Neural cell (in vitro differentiated cells): ENCODE data around the gene EFS. TPM values are rescaled to one million over a fixed set of nuclear protein-coding genes. Genes with fewer than 3 reads are reported as not detected.

ENCODE experiments used
- H2AFZ ChIP-seq: fragments of 200-600, 300-800 bp; sonication (generic), shearing (Covaris generic); 2 replicates; pipeline ENCODE4 v1.6.0; 2014; ENCODE audit warnings: low read depth, mild to moderate bottlenecking, antibody characterized with exemption, low read length, moderate library complexity
- H3F3A ChIP-seq: fragments of 200-600 bp; shearing (Covaris generic); 2 replicates; pipeline ENCODE4 v1.6.1; 2016; ENCODE audit warnings: mild to moderate bottlenecking, moderate library complexity, mixed read lengths, antibody characterized with exemption, low read length; ENCODE audit not compliant: insufficient read depth, poor library complexity, severe bottlenecking
- H3K27ac ChIP-seq: fragments of 200-600, 300-800 bp; sonication (generic), shearing (Covaris generic); 2 replicates; pipeline ENCODE4 v1.5.1; 2014; ENCODE audit warnings: mild to moderate bottlenecking, low read length, moderate library complexity
- H3K27me3 ChIP-seq: fragments of 300-800, 200-600 bp; sonication (generic), shearing (Covaris generic); 2 replicates; pipeline ENCODE4 v1.6.0; 2014; ENCODE audit warnings: mild to moderate bottlenecking, low read depth, low read length, moderate library complexity; ENCODE audit not compliant: insufficient read depth
- H3K36me3 ChIP-seq: fragments of 300-800, 200-600 bp; sonication (generic), shearing (Covaris generic); 2 replicates; pipeline ENCODE4 v1.5.1; 2014; ENCODE audit warnings: mild to moderate bottlenecking, antibody characterized with exemption, low read length, moderate library complexity; ENCODE audit not compliant: insufficient read depth
- H3K4me2 ChIP-seq: fragments of 300-800, 200-600 bp; sonication (generic), shearing (Covaris generic); 2 replicates; pipeline ENCODE4 v1.6.0; 2014; ENCODE audit warnings: mild to moderate bottlenecking, low read length
- H3K4me3 ChIP-seq: fragments of 300-800, 200-600 bp; sonication (generic), shearing (Covaris generic); 2 replicates; pipeline ENCODE4 v1.5.1; 2014; ENCODE audit warnings: mild to moderate bottlenecking, low read length, moderate library complexity
- H3K79me2 ChIP-seq: fragments of 200-600 bp; shearing (Covaris generic); replicated peaks from 2 replicates; pipeline ENCODE4 v1.6.0; 2014; ENCODE audit warnings: mild to moderate bottlenecking, low read length, moderate library complexity; ENCODE audit not compliant: insufficient read depth
- H3K9ac ChIP-seq: fragments of 300-800, 200-600 bp; sonication (generic), shearing (Covaris generic); 2 replicates; pipeline ENCODE4 v1.6.1; 2016; ENCODE audit warnings: mild to moderate bottlenecking, low read length, mixed read lengths
- H3K9me2 ChIP-seq: fragments of 200-600 bp; shearing (Covaris generic); 2 replicates; pipeline ENCODE4 v1.6.1; 2016; ENCODE audit warnings: mild to moderate bottlenecking, low read length, mixed read lengths; ENCODE audit not compliant: insufficient read depth
- H3K9me3 ChIP-seq: fragments of 200-600, 300-800 bp; sonication (generic), shearing (Covaris generic); 2 replicates; pipeline ENCODE4 v1.6.1; 2016; ENCODE audit warnings: mild to moderate bottlenecking, mixed run types, low read length, moderate library complexity, mixed read lengths
- H4K20me1 ChIP-seq: fragments of 200-600 bp; shearing (Covaris generic); 2 replicates; pipeline ENCODE4 v1.6.1; 2016; ENCODE audit warnings: mild to moderate bottlenecking, mixed run types; ENCODE audit not compliant: insufficient read depth
- EP300 ChIP-seq: fragments of 450-650 bp; conservative IDR thresholded peaks from 2 replicates; pipeline ENCODE4 v1.6.1; 2014; ENCODE audit warnings: antibody characterized with exemption, mild to moderate bottlenecking, moderate library complexity; ENCODE audit not compliant: poor library complexity, severe bottlenecking
- EZH2 ChIP-seq: fragments of 200-600, 300-800 bp; shearing (Covaris generic), sonication (generic); IDR thresholded peaks from 2 replicates; pipeline ENCODE4 v1.6.1; 2014; ENCODE audit warnings: antibody characterized with exemption, low read length, borderline replicate concordance, mild to moderate bottlenecking; ENCODE audit not compliant: insufficient read depth, poor library complexity, severe bottlenecking
- MXI1 ChIP-seq: fragments of 450-650 bp; conservative IDR thresholded peaks from 2 replicates; pipeline ENCODE4 v1.6.1; 2014; ENCODE audit warnings: antibody characterized with exemption, mild to moderate bottlenecking; ENCODE audit not compliant: poor library complexity, severe bottlenecking
- POLR2AphosphoS5 ChIP-seq: IDR thresholded peaks from 2 replicates; pipeline ENCODE4 v1.6.1; 2012
- RAD21 ChIP-seq: fragments of 450-650 bp; conservative IDR thresholded peaks from 2 replicates; pipeline ENCODE4 v1.6.1; 2014; ENCODE audit warnings: antibody characterized with exemption, mild to moderate bottlenecking, moderate library complexity
- SMC3 ChIP-seq: fragments of 450-650 bp; conservative IDR thresholded peaks from 2 replicates; pipeline ENCODE4 v1.6.1; 2014; ENCODE audit warnings: antibody characterized with exemption, mild to moderate bottlenecking, moderate library complexity; ENCODE audit not compliant: poor library complexity
- TAF1 ChIP-seq: IDR thresholded peaks from 2 replicates; pipeline ENCODE4 v1.6.1; 2012; ENCODE audit warnings: low read depth
- polyA plus RNA-seq: library from polyadenylated mRNA; depleted of rRNA; stranded (reverse); fragments of >200 nt; gene quantifications from 2 replicates; pipeline ENCODE4 v1.2.3, GENCODE V29; 2014
- TF ChIP-seq, protein P1 (sequence below): IDR thresholded peaks from 2 replicates; pipeline ENCODE4 v1.6.1; 2012; ENCODE audit warnings: borderline replicate concordance
- TF ChIP-seq, protein P2 (sequence below): fragments of 450-650 bp; IDR thresholded peaks from 2 replicates; pipeline ENCODE4 v1.5.1; 2014; ENCODE audit warnings: antibody characterized with exemption, mild to moderate bottlenecking, moderate library complexity; ENCODE audit not compliant: poor library complexity, severe bottlenecking

EFS gene
- polyA plus RNA-seq, 1 donor from 2014 or later: 0.48 TPM

DNA sequence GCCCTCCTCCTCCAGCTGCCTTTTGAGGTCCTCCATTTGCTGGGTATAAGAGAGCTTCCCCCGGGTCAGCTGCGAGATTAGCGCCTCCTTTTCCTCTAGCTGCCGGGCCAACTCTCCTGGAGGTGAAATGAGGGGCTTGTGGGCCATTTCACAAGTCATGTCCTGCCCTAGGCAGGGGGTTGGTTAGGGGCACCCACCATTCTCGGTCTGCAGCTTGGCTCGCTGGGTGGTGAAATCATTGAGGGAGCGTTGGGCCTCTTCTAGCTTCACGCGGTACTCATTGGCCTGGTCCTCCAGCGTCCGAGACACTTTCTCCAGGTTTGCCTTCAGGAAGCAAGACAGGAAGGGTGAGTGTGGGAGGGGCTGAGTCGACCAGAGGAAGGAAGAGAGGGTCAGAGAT is 24.4 kb upstream of the EFS start:
- Histone ChIP-seq H3K9me3 (no peaks in the 10 kb centered on the region), H3K4me2 (no peak overlapping the region), H2AFZ (no peak overlapping the region)

DNA sequence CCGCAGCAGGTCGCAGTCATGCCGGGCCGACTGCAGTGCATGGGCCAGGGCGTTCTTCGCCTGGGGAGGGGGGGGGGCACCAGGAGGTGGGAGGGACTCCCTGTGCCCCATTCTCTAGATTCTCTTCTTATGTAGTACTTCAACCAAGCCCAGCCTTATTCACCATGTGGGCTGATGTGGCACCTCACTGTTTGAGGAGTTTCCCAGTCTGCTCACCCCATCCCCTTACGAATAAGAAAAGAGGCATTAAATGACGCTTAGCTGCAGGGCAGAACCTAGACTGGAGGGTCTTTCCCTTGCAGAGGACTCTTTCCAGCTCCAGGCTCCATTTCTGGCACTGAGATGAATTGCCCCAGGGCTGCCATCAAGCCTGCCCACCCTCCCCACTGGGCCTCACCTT is 24.0 kb upstream of the EFS start:
- Histone ChIP-seq H3F3A (no peaks in the 10 kb centered on the region), H3K36me3 (no peaks in the 10 kb centered on the region), H3K9me3 (no peaks in the 10 kb centered on the region), H3K9me2 (no peaks in the 10 kb centered on the region), H3K4me2 (no peak overlapping the region), H3K9ac (no peak overlapping the region), H3K27me3 (no peaks in the 10 kb centered on the region), H2AFZ (no peak overlapping the region), H4K20me1 (no peaks in the 10 kb centered on the region), H3K4me3 (no peak overlapping the region), H3K27ac (no peak overlapping the region), H3K79me2 (no peaks in the 10 kb centered on the region)
- TF ChIP-seq MXI1: no peak
- no peak for TF ChIP-seq RAD21
- TF ChIP-seq, protein P1, sequence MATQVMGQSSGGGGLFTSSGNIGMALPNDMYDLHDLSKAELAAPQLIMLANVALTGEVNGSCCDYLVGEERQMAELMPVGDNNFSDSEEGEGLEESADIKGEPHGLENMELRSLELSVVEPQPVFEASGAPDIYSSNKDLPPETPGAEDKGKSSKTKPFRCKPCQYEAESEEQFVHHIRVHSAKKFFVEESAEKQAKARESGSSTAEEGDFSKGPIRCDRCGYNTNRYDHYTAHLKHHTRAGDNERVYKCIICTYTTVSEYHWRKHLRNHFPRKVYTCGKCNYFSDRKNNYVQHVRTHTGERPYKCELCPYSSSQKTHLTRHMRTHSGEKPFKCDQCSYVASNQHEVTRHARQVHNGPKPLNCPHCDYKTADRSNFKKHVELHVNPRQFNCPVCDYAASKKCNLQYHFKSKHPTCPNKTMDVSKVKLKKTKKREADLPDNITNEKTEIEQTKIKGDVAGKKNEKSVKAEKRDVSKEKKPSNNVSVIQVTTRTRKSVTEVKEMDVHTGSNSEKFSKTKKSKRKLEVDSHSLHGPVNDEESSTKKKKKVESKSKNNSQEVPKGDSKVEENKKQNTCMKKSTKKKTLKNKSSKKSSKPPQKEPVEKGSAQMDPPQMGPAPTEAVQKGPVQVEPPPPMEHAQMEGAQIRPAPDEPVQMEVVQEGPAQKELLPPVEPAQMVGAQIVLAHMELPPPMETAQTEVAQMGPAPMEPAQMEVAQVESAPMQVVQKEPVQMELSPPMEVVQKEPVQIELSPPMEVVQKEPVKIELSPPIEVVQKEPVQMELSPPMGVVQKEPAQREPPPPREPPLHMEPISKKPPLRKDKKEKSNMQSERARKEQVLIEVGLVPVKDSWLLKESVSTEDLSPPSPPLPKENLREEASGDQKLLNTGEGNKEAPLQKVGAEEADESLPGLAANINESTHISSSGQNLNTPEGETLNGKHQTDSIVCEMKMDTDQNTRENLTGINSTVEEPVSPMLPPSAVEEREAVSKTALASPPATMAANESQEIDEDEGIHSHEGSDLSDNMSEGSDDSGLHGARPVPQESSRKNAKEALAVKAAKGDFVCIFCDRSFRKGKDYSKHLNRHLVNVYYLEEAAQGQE: no peak
- TF ChIP-seq SMC3: no peak
- no peak for TF ChIP-seq EP300

More for the DNA sequence above, 24.4 kb upstream of the EFS start:
- TF ChIP-seq RAD21 (no peak), EZH2 (no peak), TAF1 (no peak), SMC3 (no peak), MXI1 (no peak), EP300 (no peak)
- Histone ChIP-seq H3F3A (no peaks in the 10 kb centered on the region), H3K36me3 (no peaks in the 10 kb centered on the region), H3K9ac (no peak overlapping the region), H3K4me3 (no peak overlapping the region), H3K79me2 (no peaks in the 10 kb centered on the region), H3K27me3 (no peaks in the 10 kb centered on the region), H3K9me2 (no peaks in the 10 kb centered on the region), H3K27ac (no peak overlapping the region), H4K20me1 (no peaks in the 10 kb centered on the region)

DNA sequence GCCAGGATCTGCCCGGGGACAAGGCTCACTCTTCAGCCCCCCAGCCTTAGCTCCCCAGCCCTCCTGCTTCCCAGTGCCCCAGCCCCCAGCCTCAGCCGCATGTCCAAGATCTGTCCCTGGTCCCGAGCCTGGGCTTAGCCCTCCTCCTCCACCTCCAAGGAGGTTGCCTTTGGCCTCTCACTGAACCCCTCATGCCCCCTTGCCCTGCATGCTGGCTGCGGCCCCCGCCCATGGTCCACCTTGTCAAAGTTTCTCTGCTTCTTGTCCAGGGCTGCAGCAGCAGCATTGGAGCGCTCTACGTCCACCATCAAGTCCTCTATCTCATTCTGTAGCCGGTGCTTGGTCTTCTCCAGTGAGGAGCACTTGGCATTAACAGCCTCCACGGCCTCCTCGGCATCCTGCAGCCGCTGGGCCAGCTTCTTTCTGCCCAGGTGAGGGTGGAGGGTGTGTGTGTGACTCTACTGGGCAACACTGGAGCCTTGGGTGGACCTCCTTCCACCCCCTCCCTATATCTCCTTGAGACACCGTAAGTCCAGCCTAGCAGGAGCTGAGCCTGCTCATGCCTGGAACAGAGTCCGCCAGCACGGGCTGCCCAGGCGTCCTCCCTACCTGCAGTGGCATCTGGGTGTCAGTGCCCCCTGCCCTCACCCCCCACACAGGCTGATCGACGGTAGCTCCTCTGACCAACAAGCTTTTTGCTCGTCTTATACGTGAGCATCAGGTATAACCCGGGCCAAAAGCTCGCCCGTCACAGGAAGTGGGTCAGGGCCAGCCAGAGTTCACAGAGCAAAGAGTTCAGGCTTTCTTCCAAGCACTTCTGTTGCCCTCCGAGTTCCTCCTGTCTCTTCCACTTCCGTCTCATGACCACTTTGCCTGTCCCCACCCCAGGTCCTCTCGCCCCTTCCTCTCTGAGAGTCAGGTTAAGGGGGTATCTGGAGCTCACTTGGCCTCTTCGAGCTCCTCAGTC is 23.2 kb upstream of the EFS start:
- no peak overlapping the region for H2AFZ ChIP-seq
- no peak overlapping the region for H3K27ac ChIP-seq
- H3K36me3 ChIP-seq: no peaks in the 10 kb centered on the region
- H4K20me1 ChIP-seq: no peaks in the 10 kb centered on the region
- H3F3A ChIP-seq: no peaks in the 10 kb centered on the region
- TF ChIP-seq TAF1: no peak
- no peak for TF ChIP-seq EZH2
- TF ChIP-seq SMC3: no peak
- no peak for TF ChIP-seq POLR2AphosphoS5
- TF ChIP-seq MXI1: no peak
- no peak for TF ChIP-seq RAD21
- TF ChIP-seq, protein P2, sequence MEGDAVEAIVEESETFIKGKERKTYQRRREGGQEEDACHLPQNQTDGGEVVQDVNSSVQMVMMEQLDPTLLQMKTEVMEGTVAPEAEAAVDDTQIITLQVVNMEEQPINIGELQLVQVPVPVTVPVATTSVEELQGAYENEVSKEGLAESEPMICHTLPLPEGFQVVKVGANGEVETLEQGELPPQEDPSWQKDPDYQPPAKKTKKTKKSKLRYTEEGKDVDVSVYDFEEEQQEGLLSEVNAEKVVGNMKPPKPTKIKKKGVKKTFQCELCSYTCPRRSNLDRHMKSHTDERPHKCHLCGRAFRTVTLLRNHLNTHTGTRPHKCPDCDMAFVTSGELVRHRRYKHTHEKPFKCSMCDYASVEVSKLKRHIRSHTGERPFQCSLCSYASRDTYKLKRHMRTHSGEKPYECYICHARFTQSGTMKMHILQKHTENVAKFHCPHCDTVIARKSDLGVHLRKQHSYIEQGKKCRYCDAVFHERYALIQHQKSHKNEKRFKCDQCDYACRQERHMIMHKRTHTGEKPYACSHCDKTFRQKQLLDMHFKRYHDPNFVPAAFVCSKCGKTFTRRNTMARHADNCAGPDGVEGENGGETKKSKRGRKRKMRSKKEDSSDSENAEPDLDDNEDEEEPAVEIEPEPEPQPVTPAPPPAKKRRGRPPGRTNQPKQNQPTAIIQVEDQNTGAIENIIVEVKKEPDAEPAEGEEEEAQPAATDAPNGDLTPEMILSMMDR: no peak
- TF ChIP-seq EP300: no peak
- TF ChIP-seq, protein P1: no peak
- no peak overlapping the region for H3K4me3 ChIP-seq
- H3K9me2 ChIP-seq: no peaks in the 10 kb centered on the region
- H3K27me3 ChIP-seq: no peaks in the 10 kb centered on the region
- no peaks in the 10 kb centered on the region for H3K79me2 ChIP-seq
- no peak overlapping the region for H3K9ac ChIP-seq
- H3K4me2 ChIP-seq: no peak overlapping the region
- H3K9me3 ChIP-seq: no peaks in the 10 kb centered on the region
